Fibroblast of villous mesenchyme (primary cell): ENCODE data around the gene PDE1A. TPM values are rescaled to one million over a fixed set of nuclear protein-coding genes. Genes with fewer than 3 reads are reported as not detected.
"Not testable (repeated sequence)": the region's sequence is repeated elsewhere in the genome, so short reads cannot be mapped to it uniquely, and the experiment has no call there.

Experiments used
- DNase-seq: peaks from one replicate; pipeline ENCODE4 v3.0.0-alpha.2; 2010; ENCODE audit warnings: low read depth
- H3K4me3 ChIP-seq: 2 replicates; pipeline ENCODE4 v1.5.1; 2011; ENCODE audit warnings: low read depth, mild to moderate bottlenecking, low read length
- CTCF ChIP-seq: IDR thresholded peaks from 2 replicates; pipeline ENCODE4 v1.5.1; 2012; ENCODE audit warnings: low read depth, mild to moderate bottlenecking, low read length; ENCODE audit not compliant: insufficient read depth
- total RNA-seq: library from RNA; depleted of rRNA; stranded (reverse); fragments of >200 nt; gene quantifications from 2 replicates; pipeline ENCODE4 v1.2.3, GENCODE V29; 2012

PDE1A gene
- total RNA-seq, 1 donor: 1.7 TPM

GRCh38 chr2:182280118-182280517, 146.7 kb downstream of the PDE1A start:
- peak; percentile 54 for DNase-seq

GRCh38 chr2:182276662-182277061, 150.2 kb downstream of the PDE1A start:
- DNase-seq, H3K4me3 ChIP-seq: not testable (repeated sequence)

More at GRCh38 chr2:182280118-182280517, 146.7 kb downstream of the PDE1A start:
- no peak overlapping the region for H3K4me3 ChIP-seq
- TF ChIP-seq CTCF: no peak

GRCh38 chr2:182267971-182268370, 158.9 kb downstream of the PDE1A start:
- no peak for DNase-seq
- TF ChIP-seq CTCF: no peak
- no peak overlapping the region for H3K4me3 ChIP-seq

GRCh38 chr2:182266909-182267308, 159.9 kb downstream of the PDE1A start:
- H3K4me3 ChIP-seq: no peak overlapping the region
- TF ChIP-seq CTCF: no peak
- peak; percentile 60 for DNase-seq

- H3K4me3 ChIP-seq: no peak overlapping the region
- no peak for TF ChIP-seq CTCF
- DNase-seq: no peak
Observed at GRCh38 chr2:182265718-182266117, 161.1 kb downstream of the PDE1A start.

- no peak for TF ChIP-seq CTCF
- no peak overlapping the region for H3K4me3 ChIP-seq
- no peak for DNase-seq
Observed at GRCh38 chr2:182261860-182262387, 164.9 kb downstream of the PDE1A start.

GRCh38 chr2:182259629-182260150, 167.1 kb downstream of the PDE1A start:
- no peak for TF ChIP-seq CTCF
- DNase-seq: no peak
- no peak overlapping the region for H3K4me3 ChIP-seq
